ENCODE measurements around the gene MFSD6.
"Not testable (repeated sequence)": the region's sequence is repeated elsewhere in the genome, so short reads cannot be mapped to it uniquely, and the experiment has no call there.

Gene MFSD6

DNA sequence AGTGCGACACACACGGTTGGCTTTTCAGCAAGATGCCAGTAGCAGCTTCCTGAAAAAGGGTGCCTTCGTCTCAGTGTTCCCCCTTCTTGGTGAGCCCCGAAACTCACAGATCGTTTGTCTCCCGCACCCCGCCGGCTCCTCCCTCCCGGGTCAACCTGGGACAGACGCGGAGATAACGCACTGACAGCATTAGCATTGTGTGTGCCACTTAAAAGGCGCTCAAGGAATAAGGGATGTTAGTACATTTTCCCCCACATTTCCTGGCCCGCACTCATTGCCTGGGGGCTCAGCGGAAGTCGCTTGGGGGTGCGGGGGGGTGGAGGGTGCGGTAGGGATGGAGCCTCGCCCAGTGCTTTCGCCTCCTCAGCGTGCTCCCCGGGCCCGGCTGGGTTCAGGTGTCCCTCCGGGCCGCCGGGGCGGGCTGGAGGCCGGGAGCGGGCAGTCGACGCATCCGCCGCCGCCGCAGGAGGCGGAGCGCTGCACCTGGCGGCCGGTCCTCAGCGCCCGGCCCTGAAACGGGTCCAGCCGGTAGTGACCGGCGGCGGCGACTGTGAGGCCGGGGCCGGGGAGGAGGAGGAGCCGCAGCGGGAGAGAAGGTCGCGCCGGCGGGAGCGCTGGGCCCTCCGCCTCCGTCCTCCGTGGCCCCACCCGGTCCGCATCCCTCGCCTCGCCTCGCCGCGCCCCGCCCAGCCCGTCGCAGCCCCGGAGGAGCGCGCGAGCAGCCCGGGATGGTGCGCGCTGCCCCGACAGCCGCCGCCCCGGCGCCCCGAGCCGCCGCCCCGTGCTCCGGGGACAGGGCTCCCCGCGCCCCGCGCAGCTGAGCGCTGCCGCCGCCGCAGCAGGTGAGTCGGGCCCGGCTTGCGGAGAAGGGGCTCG, at the start of gene MFSD6:
MFSD6 (plus strand) TSS at position 694 of the 876 bp plus-strand sequence. CDS start 27,675 bp downstream, outside the sequence.
- DNase-seq (ENCODE audit: low read depth): peak; percentile 45

DNA sequence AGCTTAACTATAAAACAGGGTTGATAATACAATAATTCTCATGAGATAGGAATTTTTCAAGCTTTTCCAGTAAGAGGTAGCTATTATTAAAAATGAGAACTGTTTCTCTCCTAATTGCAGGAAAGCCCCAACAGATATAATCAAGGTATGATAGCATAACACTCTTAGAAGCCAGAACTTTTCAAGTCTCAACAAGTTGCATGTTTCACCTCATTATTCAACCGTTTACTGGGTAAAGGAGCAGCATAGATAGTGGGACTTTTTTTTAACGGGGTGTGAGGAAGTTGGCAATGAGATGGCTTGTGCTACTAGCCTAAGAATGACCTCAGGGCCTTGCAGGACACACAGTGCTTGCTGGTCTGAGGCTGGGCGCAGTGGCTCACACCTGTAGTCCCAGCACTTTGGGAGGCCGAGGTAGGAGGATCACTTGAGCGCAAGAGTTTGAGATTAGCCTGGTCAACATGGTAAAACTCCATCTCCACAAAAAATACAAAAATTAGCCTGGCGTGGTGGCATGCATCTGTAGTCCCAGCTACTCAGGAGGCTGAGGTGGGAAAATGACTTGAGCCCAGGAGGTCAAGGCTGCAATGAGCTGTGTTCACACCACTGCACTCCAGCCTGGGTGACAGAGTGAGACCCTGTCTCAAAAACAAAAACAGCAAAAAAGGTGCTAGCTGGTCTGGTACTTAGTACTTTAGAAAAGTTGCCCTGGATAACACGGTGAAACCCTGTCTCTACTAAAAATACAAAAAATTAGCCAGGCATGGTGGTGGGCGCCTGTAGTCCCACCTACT, 49.3 kb upstream of the MFSD6 start:
- not testable (repeated sequence) for DNase-seq (ENCODE audit: low read depth)

DNA sequence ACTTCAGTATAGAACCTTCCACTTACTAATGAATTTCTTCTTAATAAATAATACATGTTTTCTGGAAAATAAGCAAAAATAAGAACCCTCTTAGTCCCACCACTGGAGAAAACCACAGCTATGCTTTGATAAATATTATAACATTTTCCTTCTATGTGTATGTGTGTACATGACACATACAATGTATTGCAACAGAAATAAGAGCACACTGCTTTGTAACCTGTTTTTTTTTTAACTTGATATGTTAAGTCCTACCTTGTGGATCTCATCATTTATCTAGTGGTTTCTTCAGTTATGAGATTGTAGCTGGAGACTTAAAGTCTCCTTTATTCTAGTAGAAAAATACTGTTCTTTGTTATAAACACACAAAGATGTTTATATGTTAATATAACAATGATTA, 47.6 kb upstream of the MFSD6 start:
- no peak for DNase-seq (ENCODE audit: low read depth)

- DNase-seq (ENCODE audit: low read depth): no peak
Observed at GRCh38 chr2:190360965-190361364, 47.2 kb upstream of the MFSD6 start.

DNA sequence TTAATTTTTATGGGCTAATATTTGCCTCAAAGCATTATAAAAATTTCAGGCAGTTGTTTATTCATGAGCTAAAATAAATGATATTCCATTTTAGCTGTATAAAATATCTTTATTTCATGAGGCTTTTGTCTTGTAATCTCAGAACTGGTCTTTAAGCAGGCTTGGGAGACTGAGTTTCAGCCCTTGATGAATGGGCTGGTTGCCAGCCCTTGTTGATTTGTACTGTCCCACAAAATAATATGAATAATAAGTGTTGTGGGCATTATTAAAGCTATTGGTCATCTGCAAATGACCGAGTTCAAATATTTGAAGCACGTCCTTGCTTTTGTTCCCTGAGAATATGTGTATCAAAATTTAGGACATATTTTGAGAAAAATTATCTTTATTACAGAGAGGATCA, 46.6 kb upstream of the MFSD6 start:
- no peak for DNase-seq (ENCODE audit: low read depth)

GRCh38 chr2:190362894-190363293, 45.3 kb upstream of the MFSD6 start:
- DNase-seq (ENCODE audit: low read depth): no peak

- no peak for DNase-seq (ENCODE audit: low read depth)
Observed at GRCh38 chr2:190365499-190366204, 42.5 kb upstream of the MFSD6 start.

DNA sequence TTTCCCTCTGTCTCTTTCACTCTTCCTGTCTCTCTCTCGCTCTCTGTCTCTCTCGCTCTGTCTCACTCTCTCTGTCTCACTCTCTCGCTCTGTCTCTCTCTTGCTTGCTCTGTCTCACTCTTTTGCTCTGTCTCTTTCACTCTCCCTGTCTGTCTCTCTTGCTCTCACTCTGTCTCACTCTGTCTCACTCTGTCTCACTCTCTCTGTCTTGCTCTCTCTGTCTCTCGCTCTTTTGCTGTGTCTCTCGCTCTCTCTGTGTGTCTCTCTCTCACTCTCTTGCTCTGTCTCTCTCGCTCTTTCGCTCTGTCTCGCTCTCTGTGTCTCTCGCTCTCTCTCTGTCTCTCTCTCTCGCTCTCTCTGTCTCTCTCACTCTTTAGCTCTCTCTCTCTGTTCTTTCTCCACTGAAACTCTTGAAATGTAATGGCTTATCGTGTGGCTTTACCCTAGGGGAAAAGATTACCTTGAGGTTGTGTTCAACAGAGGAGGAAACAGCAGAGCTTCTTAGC, 41.9 kb upstream of the MFSD6 start:
- no peak for DNase-seq (ENCODE audit: low read depth)

DNA sequence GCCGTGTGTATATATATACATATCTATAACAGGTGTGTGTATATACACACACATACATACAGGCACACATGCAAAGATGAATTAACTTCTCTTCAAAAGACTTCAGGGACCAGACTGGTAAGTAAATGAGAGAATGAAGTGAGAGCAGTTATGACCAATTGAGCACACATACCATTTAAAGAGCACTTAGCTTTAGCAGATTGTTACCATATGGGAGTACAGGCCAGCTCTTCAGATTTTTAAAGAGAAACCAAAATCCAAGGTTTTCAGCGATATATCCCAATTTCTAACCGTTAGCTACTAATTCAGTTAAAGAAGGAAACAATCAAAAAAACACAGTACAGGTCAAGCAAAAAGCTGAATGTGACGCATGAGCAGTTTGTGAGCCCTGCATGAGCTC, 41.1 kb upstream of the MFSD6 start:
- DNase-seq (ENCODE audit: low read depth): no peak

GRCh38 chr2:190369635-190370034, 38.5 kb upstream of the MFSD6 start:
- DNase-seq (ENCODE audit: low read depth): no peak

DNA sequence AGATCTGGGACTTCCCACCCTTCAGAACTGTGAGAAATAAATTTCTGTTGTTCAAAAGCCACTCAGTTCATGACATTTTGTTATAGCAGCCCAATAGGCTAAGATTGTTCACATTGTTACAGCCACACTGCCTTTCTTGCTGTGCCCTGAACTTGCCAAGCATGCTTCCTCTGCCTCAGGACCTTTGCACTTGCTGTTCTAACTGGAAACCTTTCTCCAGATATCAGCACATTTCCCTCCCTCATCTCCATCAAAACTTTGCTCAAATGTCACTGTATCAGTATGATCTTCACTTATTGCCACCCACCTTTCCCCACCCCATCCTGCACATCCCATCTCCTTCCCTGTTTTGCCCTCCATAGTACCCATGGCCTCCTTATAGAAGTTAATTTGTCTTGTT, 32.1 kb upstream of the MFSD6 start:
- DNase-seq (ENCODE audit: low read depth): no peak

DNA sequence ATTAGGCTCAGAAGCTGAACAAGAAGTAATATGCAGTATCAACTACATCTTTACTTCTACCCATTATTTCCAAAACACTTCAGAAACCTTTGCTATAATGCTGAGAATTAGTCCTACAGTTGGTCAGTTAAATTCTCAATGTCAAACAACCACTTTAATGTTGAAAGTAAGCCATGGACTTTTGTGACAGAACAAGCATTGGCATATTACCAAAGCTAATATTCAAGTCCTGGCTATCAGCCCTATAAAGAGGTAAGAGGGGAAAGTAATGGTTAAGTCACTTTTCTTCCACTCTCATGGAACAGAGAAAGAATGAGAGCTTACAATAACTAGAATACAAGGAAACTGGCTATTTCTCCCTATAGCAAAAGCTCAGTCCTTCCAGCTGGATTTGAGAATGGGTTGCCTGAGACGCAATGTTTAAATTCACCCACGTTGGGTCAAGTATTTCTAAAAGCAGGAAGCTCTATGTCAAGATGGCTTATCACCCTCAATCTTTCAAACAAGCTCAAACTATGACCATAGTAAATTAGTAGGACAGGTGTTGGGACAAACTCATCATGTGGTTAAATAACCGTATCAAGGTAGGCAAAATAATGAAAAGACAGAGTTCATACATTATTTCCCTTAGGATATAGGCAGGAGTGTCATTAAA, 31.4 kb upstream of the MFSD6 start:
- no peak for DNase-seq (ENCODE audit: low read depth)

- no peak for DNase-seq (ENCODE audit: low read depth)
Observed at GRCh38 chr2:190378880-190379237, 29.3 kb upstream of the MFSD6 start.

- no peak for DNase-seq (ENCODE audit: low read depth)
Observed at GRCh38 chr2:190379249-190379964, 28.7 kb upstream of the MFSD6 start.

DNA sequence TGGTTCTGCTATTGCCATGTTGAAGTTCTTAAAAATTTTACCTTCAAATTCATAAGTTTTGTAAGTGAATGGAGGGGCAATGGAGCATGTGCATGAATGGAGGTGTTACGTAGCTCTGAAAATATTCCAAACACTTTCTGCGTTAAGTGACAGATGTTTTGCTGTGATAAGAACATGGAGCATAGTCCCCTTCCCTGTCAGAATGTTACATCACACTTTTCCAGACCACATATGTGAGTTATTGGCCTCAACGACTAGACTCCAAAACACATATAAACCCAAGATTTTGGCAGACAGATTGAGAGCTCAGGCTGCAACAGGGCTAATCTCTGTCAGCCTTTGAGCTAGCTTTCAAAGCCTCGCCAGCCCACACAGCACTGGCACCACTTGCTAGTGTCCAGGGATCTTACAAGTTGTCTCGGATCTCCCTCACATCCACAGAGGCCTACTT, 27.2 kb upstream of the MFSD6 start:
- no peak for DNase-seq (ENCODE audit: low read depth)

GRCh38 chr2:190382851-190383250, 25.3 kb upstream of the MFSD6 start:
- no peak for DNase-seq (ENCODE audit: low read depth)

DNA sequence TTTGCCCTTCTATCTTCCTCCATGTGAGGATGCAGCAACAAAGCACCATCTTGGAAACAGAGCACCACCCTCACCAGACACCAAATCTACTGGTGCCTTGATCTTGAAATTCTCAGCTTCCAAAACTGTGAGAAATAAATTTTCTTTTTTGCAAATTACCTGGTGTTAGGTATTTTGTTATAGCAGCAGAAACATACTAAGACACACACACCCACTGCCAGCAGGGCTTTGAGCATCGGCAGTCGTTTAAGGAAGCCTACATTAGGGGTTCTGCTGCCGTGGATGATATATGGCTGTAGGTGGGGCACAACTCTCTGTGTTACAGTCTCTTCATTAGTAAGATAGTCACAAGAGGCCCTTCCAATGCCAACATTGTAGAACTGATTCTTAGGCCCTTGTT, 20.7 kb upstream of the MFSD6 start:
- no peak for DNase-seq (ENCODE audit: low read depth)

DNA sequence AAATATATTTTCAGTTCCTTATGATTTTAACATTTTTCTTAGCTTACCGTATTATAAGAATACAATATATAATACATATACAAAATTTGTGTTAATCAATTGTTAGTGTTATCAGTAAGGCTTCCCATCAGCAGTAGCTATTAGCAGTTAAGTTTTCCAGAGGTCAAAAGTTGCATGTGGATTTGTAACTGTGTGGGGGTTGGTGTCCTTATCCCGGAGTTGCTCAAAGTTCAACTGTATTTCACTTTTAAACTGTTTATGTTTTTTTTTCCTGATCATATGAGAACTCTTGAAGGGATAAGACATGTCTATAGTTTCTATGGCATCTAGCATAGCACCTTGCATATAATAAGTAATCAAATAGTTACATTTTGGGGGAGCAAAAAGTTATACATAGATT, 11.9 kb upstream of the MFSD6 start:
- no peak for DNase-seq (ENCODE audit: low read depth)

- no peak for DNase-seq (ENCODE audit: low read depth)
Observed at GRCh38 chr2:190402986-190403603, 5.1 kb upstream of the MFSD6 start.

- DNase-seq (ENCODE audit: low read depth): no peak
Observed at GRCh38 chr2:190404487-190404886, 3.7 kb upstream of the MFSD6 start.

- DNase-seq (ENCODE audit: low read depth): no peak
Observed at GRCh38 chr2:190405070-190405469, 3.1 kb upstream of the MFSD6 start.
